Activated naive CD4-positive, alpha-beta T cell treated with Interleukin-2 at 50 U/mL for 16 hours (primary cell): ENCODE results near the gene HMGCS2.
"Not testable (repeated sequence)": the region's sequence is repeated elsewhere in the genome, so short reads cannot be mapped to it uniquely, and the experiment has no call there.

Experiments used
- DNase-seq: peaks from one replicate; pipeline ENCODE4 v3.0.0-alpha.2; 2020

HMGCS2 gene

DNA sequence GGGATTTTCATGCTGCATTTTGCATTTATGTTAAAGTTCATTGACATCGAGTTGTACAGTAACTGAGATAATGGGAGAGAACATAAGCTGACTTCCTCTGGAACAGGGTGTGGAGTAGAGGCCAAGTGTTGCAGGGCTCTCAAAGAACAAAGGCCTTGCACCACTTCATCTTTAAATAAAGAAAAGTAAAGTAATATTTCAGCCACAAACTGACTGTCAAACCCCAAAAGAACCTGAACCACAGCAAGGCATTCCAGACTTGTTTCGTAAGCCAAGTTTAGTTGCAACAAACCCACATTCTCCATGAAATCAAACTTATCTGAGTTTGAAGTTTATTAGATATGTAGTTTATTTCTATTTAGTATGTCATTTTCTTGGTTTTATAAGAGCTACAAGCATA lies 19.1 kb upstream of the HMGCS2 start:
- no peak for DNase-seq

DNA sequence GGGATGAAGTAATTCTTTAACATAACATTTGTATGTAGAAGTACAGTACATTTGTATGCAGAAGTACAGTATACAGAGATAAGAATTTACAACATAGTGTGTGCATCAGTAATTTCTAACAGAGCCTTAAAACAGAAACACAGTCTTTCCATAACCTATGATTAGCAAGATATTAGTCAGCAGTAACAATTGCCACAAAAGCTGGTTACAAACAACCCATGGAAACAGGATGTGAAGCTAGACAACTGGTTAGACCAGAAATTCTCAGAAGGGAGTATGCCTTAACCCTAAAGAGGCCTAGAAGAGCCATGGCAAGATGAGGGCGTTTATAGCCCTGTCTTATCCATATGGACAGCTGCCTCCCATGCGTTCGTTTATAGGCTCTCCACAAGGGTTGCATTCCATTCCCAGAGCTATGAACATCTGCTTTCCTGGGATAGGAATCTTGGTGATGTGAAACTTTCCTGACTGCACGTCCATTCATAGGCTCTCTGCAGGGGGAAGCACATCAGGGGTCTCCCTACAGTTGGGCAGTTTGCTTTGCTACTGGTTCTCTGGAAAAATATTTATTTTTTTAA lies 17.9 kb upstream of the HMGCS2 start:
- not testable (repeated sequence) for DNase-seq

DNA sequence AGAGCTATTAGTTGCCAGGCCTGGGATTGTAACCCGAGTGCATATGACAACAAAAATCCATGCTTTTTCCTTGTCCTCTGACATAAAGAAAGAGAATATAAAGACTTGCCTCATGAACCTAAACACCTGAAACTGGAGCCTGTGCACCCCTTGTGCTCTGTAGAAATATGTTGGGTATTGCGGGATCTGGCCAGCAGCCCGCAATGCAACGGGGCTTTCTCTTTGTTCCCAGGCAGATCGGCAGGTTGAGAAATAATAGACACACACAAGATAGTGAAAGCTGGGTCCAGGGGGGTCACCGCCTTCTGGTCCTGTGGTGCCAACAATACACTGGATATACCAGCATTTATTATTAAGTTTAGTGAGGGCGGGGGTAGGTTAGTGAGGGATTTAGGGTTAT lies 17.3 kb upstream of the HMGCS2 start:
- DNase-seq: not testable (repeated sequence)

DNA sequence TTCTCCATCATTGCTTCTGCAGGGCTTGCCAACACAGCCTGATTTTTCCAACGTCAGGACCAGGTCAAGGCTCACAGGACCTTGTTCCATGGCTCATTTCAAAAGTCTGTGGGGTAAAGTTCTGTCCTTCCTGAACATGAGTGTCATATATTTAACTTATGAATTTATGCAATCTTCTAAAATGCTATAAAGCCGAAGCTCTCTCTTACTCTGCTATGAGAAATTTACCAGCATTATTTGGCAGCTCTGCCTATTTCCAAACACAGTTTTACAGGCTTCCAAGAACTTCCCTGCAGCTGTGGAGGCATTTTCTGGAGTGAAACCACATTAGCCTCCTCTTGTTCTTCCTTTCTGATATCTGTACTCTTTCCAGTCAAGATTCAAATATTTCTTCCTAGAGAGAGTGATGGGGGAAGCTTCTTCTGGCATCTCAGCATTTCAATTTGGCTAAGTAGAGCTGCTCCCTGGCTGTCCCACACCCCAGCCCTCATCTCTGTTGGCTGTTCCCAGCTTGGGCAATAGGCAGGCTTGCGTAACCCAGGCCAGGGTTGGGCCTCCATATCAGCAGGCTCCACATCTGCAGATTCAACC lies 15.6 kb upstream of the HMGCS2 start:
- no peak for DNase-seq

DNA sequence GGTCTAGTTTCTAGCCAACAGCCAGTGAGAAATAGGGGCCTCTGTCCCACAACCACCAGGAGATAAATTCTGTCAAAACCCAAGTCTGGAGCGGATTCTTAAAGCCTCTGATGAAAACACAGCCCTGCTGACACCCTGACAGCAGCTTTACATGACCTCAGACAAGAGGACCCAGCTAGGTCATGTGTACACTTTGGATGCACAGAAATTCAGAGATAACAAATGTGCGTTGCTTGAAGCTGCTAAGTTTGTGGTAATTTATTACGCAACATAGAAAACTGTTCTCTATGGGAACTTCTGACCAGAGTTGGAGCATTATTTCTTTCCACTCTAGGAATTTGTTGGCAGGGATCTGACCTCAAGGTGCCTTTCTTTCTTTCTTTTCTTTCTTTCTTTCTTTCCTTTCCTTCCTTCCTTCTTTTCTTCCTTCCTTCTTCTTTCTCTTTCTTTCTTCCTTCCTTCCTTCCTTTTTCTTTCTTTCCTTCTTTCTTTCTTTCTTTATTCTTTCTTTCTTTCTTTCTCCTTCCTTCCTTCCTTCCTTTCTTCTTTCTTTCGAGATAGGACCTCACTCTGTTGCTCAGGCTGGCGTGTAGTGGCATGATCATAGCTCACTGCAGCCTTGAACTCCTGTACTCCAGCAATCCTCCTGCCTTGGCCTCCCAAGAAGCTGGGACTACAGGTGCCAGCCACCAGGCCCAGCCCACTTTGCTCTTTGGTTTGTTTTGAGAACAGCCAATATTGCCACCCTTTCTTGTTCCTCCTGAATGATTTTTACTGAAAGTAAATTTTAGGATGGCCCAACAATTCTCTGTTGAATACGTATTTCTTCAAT lies 14.9 kb upstream of the HMGCS2 start:
- no peak for DNase-seq

DNA sequence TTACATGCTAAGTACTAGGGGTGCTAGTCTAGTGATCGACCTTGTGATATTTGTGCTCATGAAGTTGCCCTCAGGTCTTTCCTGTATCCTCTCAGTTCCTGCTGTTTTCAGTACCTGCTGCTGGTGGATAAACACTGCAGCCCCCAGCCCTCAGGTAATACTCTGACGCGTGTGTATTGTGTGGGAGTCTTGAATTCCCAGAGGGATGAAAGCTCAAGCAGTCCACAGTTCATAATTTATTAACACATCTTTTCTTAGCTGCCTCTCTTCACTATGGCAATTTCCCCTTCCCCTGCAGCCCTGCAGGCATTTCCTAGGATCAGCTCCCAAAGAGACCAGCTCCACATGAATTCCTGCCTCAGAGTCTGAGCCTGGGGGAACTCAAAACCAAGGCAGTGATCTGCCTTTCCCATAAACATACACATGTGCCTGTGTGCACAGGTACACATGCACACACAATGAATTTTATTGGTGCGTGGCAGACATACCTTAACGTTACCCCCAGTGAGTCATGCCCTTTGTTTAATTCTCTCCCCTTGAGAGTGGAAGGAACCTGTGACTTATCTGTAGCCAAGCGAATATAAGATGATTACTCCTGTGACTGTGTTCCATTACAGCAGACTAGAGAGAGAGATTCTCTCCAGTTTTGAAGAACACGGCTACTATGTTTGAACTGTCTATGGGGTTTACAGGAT lies 14.1 kb upstream of the HMGCS2 start:
- DNase-seq: no peak

DNA sequence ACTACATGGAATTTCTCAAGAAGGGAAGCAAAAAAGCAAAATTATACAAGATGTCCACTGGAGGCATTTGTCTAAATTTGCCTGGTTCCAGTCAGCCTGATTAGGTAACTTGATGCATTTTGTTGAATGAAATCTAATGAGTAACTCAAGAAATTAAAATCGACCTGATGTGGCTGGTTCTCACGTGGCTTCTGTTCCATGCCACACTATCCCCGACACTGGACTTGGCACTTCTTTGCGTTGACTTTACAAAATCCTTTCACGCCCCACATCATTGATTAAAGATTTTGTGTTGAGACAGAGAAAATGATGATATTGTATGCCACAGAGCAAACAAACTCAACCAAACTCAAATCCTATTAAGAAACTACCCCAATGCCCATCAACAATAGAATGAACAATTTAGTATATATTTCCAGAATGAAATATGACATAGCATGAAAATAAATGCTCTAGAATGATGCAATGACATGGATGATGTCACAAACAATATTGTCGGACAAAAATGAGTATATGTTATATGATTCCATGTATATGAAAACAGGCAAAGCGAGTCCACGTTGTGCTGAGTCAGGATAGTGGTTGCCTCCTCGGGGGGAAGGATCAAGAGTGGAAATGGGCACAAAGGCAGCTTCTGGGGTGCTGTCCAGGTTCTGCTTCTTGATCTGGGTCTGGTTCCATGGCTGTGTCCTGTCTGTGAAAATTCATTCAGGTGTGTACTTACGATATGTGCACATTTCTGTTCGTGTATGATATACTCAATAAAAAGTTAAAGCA lies 12.9 kb upstream of the HMGCS2 start:
- DNase-seq: no peak

DNA sequence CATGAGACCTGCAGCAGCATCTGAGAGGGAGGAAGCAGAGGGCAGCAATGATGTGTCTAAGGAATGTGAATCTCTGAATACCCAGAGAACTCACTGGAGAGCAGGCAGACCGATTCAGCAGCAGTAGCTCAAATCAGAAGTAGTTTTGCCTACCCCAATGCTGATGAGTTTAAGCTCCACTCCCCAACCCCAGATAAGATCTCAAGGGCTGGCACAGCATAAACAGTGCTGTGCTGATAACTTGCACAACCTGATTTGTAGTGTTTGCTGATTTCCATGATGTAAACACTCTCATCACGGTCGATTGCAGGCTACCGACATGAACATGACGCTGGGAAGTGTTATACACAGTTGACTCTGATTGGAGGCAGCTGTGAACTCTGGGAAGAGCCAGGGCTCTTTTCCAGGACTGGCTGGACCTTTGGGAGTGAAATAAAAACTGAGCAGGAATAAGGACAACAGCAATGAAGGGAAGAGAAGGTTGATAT lies 11.2 kb upstream of the HMGCS2 start:
- no peak for DNase-seq

DNA sequence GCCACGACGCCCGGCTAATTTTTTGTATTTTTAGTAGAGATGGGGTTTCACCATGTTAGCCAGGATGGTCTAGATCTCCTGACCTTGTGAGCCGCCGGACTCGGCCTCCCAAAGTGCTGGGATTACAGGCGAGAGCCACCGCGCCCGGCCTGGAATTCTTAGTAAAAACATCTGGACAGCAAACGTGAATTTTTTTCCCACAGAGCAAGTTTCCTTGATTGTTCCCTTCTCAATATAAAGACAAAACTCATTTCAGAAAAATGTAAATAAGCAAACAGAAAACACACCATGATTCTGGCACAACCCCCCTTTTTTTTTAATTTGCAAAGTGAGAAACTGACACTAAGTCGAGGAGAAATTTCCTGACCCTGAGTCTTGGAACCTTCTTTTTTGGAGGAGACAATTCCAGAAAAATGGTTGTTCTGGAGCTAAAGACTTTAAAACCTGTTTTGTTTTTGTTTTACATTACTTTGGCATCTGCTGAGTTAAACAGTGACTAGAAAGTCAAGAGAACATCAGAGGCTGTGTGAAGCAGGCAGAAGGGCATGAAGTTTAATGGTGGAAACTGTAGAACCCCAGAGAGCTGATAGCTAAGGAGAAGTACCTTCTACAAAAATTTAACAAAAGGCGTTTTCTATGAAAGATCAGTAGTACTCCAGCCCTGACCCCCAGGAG lies 10.3 kb upstream of the HMGCS2 start:
- no peak for DNase-seq

DNA sequence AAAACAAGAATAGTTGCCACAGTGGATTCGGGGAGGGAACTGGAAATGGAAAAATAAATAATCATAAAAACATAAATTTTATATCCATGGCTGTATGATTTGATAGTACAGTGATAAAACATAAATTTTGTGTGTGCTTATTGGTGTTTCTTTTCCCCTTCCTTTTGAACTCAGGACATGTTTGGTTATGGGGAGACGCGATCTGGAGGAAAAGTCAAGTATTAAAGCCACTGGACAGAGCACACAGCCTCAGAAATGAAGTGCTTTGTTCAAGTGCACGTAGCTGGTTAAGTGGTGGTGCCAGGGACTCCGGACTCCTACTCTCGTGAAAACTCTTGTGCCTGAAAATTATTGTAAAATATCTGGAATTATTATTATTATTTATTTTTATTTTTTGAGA lies 9.7 kb upstream of the HMGCS2 start:
- DNase-seq: no peak

DNA sequence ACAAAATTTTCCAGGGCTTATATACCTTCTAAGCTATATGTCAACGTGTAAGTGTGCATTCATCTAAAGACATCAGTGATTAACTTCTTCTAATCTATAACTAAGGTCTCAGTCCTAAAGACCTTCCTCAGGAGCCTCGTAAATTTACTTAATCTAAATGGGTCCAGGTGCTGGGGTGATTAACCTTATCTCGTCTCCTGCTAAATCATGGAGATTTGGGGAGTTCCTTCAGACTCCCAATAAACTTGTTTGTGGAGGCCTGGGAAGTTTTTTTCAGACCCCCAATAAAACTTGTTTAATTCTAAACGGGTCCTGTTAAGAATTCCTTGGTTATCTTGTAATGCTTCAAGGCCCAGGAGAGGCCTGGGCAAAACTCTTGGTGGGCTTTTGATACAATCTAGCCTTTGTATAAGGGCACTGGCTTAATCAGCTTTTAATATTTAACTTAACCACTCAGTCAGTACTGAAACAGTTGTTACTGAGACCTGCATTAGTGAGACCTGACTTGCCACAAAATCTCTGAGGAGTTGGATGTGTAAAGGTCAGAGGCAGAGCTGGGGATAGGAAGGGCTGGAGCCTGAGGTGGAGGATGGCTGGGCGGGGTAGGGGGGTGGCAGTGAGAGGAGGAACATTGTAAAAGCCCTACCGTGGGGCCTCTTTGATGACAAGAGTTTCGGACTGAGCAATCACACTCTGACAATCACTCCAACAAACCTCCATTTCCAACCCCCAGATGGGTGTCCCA lies 6.2 kb upstream of the HMGCS2 start:
- no peak for DNase-seq

DNA sequence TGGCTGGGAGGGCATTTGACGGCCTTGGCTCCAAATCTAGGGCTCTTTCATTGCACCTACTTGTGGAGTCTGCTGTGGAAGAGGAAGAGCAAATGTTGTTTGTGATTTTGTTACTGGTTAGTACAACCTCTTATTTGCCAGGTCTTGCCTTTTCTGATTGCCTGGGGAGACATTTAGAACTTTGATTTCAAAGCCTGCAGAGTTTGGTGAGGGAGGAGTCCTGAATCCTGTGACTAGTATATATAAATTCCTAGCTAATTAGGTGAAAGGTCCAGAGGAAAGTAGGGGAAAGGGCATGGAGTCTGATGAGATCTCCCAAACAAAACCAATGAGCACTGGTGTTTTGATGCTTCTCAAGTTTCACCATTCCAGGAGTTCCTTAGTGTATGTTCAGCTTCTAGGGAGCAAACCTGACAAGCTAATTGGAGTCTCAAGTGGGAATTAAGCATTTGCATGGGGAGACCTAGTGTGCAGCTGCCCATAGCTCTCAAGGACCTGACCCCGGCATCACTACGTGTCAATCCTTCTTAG lies 5.1 kb upstream of the HMGCS2 start:
- no peak for DNase-seq

DNA sequence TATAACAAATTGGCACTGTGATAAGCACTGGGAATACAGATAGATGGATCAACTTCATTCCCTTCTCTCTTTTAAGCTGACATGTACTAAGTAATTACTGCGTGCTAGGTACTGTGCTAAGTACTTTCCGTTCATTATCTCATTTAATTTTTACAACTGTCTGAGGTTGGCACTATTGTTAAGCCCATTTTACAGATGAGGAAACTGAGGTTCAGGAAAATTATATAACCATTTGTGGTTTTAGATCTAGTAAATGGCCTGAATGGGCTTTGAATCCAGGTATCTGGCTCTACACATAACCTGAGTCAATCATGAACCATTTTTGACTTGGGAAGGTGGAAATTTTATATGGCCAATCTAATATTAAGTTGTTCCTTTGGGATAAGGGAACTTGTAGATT lies 3.6 kb upstream of the HMGCS2 start:
- no peak for DNase-seq

DNA sequence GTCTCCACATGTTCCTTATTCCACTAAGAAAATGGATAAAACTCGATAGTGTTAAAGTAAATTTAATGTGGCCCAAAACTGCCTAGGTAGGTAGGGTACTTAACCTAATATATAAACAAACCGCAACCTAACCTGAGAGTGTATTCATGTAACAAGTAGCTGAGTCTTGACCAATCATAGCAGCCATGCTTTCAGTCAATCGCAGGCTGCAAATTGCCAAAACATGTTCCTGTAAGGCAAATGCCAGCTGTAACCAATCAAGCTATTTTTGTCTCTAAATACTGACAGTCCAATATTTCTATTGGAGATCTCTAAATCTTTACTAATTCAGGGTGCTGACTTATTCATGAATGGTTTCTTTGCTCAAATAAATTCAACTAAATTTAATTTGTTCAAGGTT lies 3.1 kb upstream of the HMGCS2 start:
- no peak for DNase-seq

DNA sequence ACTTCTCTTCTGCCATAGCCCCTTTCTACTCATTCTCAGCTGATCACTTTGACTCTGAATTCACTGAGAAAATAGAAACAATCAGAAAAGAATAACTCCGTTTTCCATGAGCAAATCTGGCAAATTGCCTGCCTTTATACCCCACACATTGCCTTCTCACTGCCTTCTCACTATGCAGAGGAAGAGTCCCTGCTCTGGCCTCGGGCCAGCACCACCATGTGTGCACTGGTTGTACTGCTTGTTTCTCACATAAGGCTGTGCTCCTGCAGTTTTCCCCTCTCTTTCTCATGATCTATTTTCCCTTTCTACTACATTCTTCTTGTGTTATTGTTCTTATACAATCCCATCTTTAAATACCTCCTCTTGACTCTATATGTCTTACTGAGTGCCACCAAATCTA lies 2.3 kb upstream of the HMGCS2 start:
- no peak for DNase-seq

DNA sequence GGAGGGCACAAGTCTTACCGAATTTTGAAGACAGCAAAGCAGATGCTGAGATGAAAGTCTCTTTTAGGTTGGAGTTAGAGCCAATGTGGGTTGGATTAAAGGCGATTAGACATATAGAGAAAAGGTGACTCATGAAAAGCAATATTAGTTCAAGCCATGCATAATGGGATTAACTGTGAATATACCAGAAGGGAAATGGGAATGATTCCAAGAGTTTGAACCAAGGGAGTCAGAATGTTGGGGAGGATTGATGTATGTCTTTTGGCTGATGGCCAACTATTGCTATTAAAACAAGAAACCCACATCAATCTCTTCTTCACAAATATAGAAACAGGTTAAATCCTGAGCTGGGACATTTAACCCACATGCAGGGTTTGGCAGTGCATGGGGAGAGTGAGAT lies 1.2 kb downstream of the HMGCS2 start:
- no peak for DNase-seq

DNA sequence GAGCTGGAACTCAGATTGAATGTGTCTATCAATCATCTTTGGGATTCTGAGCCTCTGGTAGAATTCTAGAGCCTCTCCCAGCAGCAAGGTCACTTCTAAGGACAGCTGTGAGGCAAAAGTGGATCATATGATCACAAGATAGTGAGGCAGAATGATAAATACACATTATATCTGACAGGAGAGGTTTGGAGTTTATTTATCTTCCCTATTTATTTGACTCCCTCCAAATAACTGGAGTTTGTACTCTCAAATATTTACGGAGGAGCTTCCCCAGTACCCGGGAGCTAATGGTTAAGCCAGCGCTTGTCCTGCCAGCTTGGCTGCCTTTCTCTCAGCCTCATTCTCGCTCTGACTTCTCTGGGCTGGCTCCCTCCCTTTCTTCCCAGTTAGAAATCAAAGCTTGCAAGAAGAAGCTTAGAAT lies 2.3 kb downstream of the HMGCS2 start:
- DNase-seq: no peak

DNA sequence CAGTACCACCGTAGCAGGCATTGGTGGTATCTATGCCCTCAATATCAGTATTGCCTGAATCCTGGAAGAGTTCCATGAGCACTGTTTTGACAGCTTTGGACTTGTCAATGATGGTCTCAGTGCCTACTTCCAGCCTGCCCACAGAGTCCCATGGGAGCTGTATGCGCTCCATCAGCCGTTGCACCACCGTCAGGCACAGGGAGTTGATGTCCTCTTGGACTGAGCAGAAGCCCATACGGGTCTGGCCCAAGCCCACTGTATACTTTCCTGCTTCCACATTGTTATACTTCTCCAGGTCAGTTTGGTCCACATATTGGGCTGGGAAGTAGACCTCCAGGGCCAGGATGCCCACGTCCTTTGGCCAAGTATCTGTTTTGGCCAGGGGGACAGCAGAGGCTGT lies 4.5 kb downstream of the HMGCS2 start:
- DNase-seq: no peak

DNA sequence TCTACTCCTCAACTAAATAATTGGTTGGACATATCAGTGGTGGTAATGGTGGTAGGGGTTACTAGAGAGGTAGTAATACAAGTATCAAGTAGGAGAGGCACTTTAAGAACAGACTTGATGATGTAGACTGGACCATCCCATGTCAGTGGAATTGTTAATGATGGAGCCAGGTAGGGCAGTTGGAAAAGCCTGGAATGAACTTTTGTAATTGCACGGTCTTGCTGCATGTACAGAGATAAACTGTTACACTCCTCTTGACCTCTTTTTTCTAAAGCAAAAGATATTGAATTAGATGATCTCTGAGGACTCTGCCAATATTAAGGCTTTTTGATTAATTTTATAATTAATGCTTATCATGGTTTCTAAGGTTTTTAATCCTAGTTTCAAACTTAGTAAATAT lies 5.8 kb downstream of the HMGCS2 start:
- no peak for DNase-seq

DNA sequence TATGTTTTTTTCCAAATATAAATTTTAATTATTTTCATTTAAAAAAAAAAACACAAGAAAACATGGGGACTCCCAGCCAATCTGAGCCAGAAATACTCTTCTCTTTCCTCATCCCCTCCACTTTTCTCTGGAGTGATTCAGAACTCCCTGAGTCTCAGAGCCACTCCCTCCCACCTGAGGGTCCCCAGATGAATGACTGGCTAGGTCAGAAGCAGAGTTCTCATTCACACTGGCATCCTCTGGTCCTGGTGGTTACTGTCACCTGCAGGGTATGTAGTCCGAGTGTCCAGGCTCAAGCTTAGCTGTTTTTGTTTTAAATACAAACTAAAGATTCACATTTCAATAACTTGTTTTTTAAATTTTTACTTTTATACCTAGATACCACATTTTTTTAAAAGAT lies 6.3 kb downstream of the HMGCS2 start:
- DNase-seq: no peak

DNA sequence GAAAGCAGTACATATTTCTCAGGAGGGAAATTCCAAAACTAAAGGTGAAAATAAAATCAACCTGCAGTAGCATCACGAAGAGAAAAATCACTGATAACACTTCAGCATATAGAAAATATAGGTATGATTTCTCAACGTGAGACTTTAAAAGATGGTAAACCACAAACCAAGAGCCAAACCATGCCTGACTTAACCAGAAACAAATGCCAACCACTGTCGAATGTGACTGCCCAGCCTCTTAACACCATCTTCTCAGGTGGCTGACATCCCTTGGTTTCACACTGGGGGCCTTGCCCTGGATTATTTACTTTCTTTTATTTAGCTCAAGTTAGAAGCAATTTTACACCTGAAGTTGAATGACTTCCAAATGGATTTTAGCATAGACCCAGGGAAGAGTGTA lies 10.1 kb downstream of the HMGCS2 start:
- DNase-seq: no peak
